ENCODE measurements around the gene RIPPLY3. TPM values are rescaled to one million over a fixed set of nuclear protein-coding genes. Genes with fewer than 3 reads are reported as not detected.

The RIPPLY3 gene
- total and polyA plus RNA-seq, 2 of the 13 experiments (the other 11 are each of a cell fraction or from before 2014, with no cell fraction given), result 0.09 to 2.9 TPM

DNA sequence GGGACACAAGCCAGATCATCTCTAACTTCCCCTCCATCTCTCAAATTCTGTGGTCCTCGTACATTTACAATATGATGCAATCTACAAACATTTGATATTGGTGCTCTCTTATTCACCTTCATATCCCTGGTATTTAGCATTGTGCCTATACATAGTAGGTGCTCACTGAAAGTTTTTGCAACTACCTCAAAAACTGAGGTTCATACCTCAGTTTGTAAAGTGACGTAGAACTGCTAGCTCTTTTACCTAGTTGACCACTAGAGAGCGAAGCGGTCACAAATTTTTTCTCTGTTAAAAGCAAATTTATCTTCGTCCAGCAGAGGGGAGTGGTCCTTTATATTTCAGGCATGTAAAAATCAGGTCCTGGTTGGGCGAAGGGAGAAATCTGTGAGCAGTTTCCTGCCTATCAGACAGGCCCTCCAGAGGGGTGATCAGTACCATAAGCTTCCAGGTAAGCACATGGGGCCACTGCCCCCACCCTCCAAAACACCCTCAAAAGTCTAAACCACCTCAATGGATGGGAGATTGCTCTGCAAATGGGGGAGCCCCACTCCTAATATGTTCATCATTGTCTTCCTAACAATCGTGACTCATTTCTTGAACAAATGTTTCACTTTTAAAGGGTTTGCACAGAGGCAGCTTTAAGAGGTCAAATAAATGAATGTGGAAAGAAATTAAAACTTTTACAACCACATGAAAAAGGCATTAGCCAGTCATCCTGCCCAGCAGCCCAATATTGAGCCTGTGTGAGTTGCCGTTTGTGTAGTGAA is 29.4 kb upstream of the RIPPLY3 start (continued):
- TF ChIP-seq HOMEZ (CRISPR knock-in tag; IDR thresholded peaks at IDR 0.05; ENCODE audit: low read depth), result 0 out of 2 replicates have a peak, but pooled peaks have one; percentile 11
- peak; percentile 87 for TF ChIP-seq SMC3 (IDR thresholded peaks at IDR 0.05; ENCODE audit: low read length)
- no peak for TF ChIP-seq NCOA5 (CRISPR knock-in tag; IDR thresholded peaks at IDR 0.05)
- no peak for TF ChIP-seq PTBP1 (IDR thresholded peaks at IDR 0.05; ENCODE audit: low read depth, low read length, poor library complexity, severe bottlenecking)
- TF ChIP-seq STAG1 (CRISPR knock-in tag; IDR thresholded peaks at IDR 0.05), result peak; percentile 90
- 0 out of 2 replicates have a peak, but pooled peaks have one; percentile 36 for TF ChIP-seq PPARG (CRISPR knock-in tag; conservative IDR thresholded peaks at IDR 0.05)
- TF ChIP-seq HMG20B (CRISPR knock-in tag; conservative IDR thresholded peaks at IDR 0.05), result no peak
- TF ChIP-seq ZMYM4 (CRISPR knock-in tag; IDR thresholded peaks at IDR 0.05), result 0 out of 2 replicates have a peak, but pooled peaks have one; percentile 21
- peak; percentile 38; the same call in 1 of the 2 replicates for TF ChIP-seq ZGPAT (CRISPR knock-in tag; IDR thresholded peaks at IDR 0.05)
- TF ChIP-seq ZNF503 (CRISPR knock-in tag; IDR thresholded peaks at IDR 0.05), result no peak
- peak; percentile 45; the same call in 1 of the 2 replicates for TF ChIP-seq ZKSCAN8 (CRISPR knock-in tag; IDR thresholded peaks at IDR 0.05; ENCODE audit: borderline replicate concordance)
- TF ChIP-seq GABPA (IDR thresholded peaks at IDR 0.05; ENCODE audit: low read depth, low read length), result no peak
- TF ChIP-seq GABPA (CRISPR knock-in tag; IDR thresholded peaks at IDR 0.05; ENCODE audit: low read depth), result peak; percentile 61; the same call in 1 of the 2 replicates
- peak; percentile 15; the same call in 1 of the 2 replicates for TF ChIP-seq ARID4A (CRISPR knock-in tag; IDR thresholded peaks at IDR 0.05; ENCODE audit: borderline replicate concordance)
- 0 out of 2 replicates have a peak, but pooled peaks have one; percentile 0 for TF ChIP-seq MAFF (IDR thresholded peaks at IDR 0.05; ENCODE audit: low read depth, low read length)
- TF ChIP-seq GLMP (CRISPR knock-in tag; IDR thresholded peaks at IDR 0.05; ENCODE audit: borderline replicate concordance), result no peak
- peak; percentile 60; the same call in 1 of the 2 replicates for TF ChIP-seq ELF3 (CRISPR knock-in tag; IDR thresholded peaks at IDR 0.05)
- TF ChIP-seq YEATS2 (CRISPR knock-in tag; IDR thresholded peaks at IDR 0.05; ENCODE audit: borderline replicate concordance), result 0 out of 2 replicates have a peak, but pooled peaks have one; percentile 43
- no peak for TF ChIP-seq ATF7-NPFF (CRISPR knock-in tag; IDR thresholded peaks at IDR 0.05; ENCODE audit: low read depth)

All from HepG2 (cell line).